Esophagus muscularis mucosa (tissue), 3 donors: ENCODE data around the gene UGT2A1.

Experiments
- POLR2A ChIP-seq: fragments of 450-650 bp; IDR thresholded peaks from one replicate; pipeline ENCODE4 v1.6.1; 2017; ENCODE audit warnings: antibody characterized with exemption, moderate library complexity, mild to moderate bottlenecking, low read depth
- POLR2AphosphoS5 ChIP-seq, 2 donors: sonication (generic); formaldehyde crosslinking; IDR thresholded peaks; one replicate each; pipeline ENCODE4 v1.6.1; 2017; ENCODE audit warnings: antibody characterized with exemption in 2 of 2
- TF ChIP-seq, protein P1 (sequence below), 3 experiments: fragments of 200-600 bp in 2 of 3; fragments of 450-650 bp in 1 of 3; sonication (generic) in 2 of 3; IDR thresholded peaks; one replicate each; pipeline ENCODE4 v1.5.1; 2017 to 2019; ENCODE audit warnings: antibody characterized with exemption in 3 of 3, mild to moderate bottlenecking in 2 of 3, moderate library complexity in 1 of 3

- TF ChIP-seq, protein P1, sequence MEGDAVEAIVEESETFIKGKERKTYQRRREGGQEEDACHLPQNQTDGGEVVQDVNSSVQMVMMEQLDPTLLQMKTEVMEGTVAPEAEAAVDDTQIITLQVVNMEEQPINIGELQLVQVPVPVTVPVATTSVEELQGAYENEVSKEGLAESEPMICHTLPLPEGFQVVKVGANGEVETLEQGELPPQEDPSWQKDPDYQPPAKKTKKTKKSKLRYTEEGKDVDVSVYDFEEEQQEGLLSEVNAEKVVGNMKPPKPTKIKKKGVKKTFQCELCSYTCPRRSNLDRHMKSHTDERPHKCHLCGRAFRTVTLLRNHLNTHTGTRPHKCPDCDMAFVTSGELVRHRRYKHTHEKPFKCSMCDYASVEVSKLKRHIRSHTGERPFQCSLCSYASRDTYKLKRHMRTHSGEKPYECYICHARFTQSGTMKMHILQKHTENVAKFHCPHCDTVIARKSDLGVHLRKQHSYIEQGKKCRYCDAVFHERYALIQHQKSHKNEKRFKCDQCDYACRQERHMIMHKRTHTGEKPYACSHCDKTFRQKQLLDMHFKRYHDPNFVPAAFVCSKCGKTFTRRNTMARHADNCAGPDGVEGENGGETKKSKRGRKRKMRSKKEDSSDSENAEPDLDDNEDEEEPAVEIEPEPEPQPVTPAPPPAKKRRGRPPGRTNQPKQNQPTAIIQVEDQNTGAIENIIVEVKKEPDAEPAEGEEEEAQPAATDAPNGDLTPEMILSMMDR (IDR thresholded peaks at IDR 0.05) = no peak
- no peak for TF ChIP-seq POLR2A
- TF ChIP-seq POLR2AphosphoS5 (IDR thresholded peaks at IDR 0.05) = no peak
Observed at GRCh38 chr4:69656653-69657158, 3.7 kb upstream of the UGT2A1 start.
